ENCODE data around the gene MITF. TPM values are rescaled to one million over a fixed set of nuclear protein-coding genes. Genes with fewer than 3 reads are reported as not detected.

The MITF gene
- total RNA-seq, 1 donor from 2014 or later: 8.7 TPM

DNA sequence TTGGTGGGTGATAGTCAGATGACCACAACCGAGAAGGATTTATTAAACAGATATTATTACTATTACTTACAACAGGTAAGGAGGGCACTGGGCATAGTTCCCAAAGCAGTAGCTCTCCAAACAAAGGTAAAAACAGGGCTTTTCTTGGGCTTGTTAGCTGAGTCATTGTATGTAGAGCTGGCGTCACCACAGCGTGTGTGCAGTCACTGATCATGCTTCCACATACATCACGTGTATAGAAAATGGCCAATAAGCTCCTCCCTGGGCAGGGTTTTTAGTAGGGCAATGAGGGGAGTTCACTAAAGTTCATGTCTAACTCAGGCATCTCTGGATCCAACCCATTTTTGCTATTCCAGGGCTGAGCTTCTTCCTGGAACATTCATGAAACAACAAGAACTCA, 254.5 kb downstream of the MITF start:
- no peak for DNase-seq (ENCODE audit: extremely low spot score, unreplicated experiment)
- peaks cover 18% of the 10 kb centered on the region for H3K4me1 Mint-ChIP-seq (ENCODE audit: unreplicated experiment)
- H3K27ac Mint-ChIP-seq: no peak overlapping the region
- no peak overlapping the region for H3K4me3 Mint-ChIP-seq
- no peaks in the 10 kb centered on the region for H3K27me3 Mint-ChIP-seq
- H3K9me3 Mint-ChIP-seq: no peaks in the 10 kb centered on the region
- TF ChIP-seq, protein P1, sequence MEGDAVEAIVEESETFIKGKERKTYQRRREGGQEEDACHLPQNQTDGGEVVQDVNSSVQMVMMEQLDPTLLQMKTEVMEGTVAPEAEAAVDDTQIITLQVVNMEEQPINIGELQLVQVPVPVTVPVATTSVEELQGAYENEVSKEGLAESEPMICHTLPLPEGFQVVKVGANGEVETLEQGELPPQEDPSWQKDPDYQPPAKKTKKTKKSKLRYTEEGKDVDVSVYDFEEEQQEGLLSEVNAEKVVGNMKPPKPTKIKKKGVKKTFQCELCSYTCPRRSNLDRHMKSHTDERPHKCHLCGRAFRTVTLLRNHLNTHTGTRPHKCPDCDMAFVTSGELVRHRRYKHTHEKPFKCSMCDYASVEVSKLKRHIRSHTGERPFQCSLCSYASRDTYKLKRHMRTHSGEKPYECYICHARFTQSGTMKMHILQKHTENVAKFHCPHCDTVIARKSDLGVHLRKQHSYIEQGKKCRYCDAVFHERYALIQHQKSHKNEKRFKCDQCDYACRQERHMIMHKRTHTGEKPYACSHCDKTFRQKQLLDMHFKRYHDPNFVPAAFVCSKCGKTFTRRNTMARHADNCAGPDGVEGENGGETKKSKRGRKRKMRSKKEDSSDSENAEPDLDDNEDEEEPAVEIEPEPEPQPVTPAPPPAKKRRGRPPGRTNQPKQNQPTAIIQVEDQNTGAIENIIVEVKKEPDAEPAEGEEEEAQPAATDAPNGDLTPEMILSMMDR (conservative IDR thresholded peaks at IDR 0.05): no peak
- no peaks in the 10 kb centered on the region for H3K36me3 Mint-ChIP-seq

DNA sequence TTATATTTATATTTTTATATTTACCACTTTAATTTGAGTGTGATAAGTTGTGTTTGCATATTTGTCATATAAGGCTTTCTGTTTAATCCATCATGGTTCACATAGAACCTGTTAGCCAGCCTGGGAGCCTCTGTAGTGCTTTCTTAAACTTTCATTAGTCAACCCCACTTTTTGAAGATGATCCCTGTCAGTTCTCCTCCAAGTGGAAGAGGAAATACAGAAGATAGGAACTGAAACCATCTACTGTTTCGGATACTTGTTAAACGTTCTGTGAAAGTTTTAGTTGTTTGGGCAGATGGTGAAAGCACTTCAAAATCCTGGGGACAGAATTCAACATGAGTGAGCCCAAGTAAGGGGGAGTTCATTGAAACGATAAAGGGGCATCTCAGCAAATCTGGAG, 255.7 kb downstream of the MITF start:
- H3K9me3 Mint-ChIP-seq: no peaks in the 10 kb centered on the region
- H3K27ac Mint-ChIP-seq: no peak overlapping the region
- no peaks in the 10 kb centered on the region for H3K27me3 Mint-ChIP-seq
- peaks cover 25% of the 10 kb centered on the region for H3K4me1 Mint-ChIP-seq (ENCODE audit: unreplicated experiment)
- TF ChIP-seq, protein P1 (conservative IDR thresholded peaks at IDR 0.05): no peak
- DNase-seq (ENCODE audit: extremely low spot score, unreplicated experiment): no peak
- H3K36me3 Mint-ChIP-seq: no peaks in the 10 kb centered on the region
- H3K4me3 Mint-ChIP-seq: no peak overlapping the region

DNA sequence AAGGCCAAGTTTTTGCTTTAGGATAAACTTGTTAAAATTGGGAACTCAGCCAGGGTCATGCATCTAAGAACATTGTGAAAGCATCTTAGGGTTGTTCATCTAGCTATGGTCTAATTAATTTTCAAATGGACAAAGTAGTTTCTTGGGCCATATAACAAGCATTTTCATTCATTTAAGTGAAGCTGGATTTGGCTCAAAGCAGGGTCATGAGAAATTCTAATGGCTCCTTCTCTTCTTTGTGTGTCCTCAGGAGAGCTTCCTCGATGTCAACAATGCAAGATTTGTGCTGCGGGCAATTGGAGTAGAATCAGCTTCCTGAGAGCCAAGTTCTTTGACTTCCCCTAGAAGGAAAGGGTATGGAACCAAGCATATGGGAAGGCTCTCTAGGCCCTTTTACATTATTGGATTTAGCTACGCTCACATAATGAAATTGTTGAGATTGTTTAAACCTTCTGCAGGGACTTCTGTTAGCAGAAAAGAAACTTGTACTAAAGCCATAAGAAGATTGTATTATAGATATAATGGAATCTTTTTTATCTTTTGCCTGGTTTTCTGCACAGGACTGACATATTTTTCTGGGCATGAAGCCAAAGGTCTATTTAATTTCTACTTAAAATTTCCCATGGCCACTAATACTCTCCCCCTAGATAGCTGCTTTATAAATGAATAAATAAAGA, 258.5 kb downstream of the MITF start:
- H3K4me3 Mint-ChIP-seq: no peak overlapping the region
- no peaks in the 10 kb centered on the region for H3K27me3 Mint-ChIP-seq
- TF ChIP-seq, protein P1 (conservative IDR thresholded peaks at IDR 0.05): no peak
- H3K36me3 Mint-ChIP-seq: no peaks in the 10 kb centered on the region
- H3K4me1 Mint-ChIP-seq (ENCODE audit: unreplicated experiment): peaks cover 36% of the 10 kb centered on the region
- H3K9me3 Mint-ChIP-seq: no peaks in the 10 kb centered on the region
- no peak overlapping the region for H3K27ac Mint-ChIP-seq
- no peak for DNase-seq (ENCODE audit: extremely low spot score, unreplicated experiment)

DNA sequence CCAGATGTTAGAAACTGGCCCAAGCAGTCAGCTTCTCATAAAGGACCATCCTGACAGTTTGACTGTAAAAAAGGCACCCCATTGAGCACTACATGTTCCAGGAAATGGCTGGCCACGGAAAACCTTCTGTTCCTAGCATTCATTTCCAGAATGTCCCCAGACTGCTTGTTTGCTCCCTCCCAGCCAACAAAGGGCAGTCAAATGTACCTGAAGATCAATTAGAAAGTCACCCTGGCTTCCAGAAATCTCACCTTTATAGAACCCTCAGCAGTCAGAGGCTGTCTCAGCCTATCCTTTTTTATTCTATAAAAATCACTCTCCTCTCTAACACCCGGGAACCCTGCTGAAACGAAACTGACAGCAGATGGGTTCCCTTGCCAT, 259.5 kb downstream of the MITF start:
- no peaks in the 10 kb centered on the region for H3K27me3 Mint-ChIP-seq
- H3K4me3 Mint-ChIP-seq: no peak overlapping the region
- TF ChIP-seq, protein P1 (conservative IDR thresholded peaks at IDR 0.05): no peak
- H3K4me1 Mint-ChIP-seq (ENCODE audit: unreplicated experiment): peaks cover 36% of the 10 kb centered on the region
- DNase-seq (ENCODE audit: extremely low spot score, unreplicated experiment): no peak
- H3K36me3 Mint-ChIP-seq: no peaks in the 10 kb centered on the region
- H3K27ac Mint-ChIP-seq: no peak overlapping the region
- no peaks in the 10 kb centered on the region for H3K9me3 Mint-ChIP-seq

DNA sequence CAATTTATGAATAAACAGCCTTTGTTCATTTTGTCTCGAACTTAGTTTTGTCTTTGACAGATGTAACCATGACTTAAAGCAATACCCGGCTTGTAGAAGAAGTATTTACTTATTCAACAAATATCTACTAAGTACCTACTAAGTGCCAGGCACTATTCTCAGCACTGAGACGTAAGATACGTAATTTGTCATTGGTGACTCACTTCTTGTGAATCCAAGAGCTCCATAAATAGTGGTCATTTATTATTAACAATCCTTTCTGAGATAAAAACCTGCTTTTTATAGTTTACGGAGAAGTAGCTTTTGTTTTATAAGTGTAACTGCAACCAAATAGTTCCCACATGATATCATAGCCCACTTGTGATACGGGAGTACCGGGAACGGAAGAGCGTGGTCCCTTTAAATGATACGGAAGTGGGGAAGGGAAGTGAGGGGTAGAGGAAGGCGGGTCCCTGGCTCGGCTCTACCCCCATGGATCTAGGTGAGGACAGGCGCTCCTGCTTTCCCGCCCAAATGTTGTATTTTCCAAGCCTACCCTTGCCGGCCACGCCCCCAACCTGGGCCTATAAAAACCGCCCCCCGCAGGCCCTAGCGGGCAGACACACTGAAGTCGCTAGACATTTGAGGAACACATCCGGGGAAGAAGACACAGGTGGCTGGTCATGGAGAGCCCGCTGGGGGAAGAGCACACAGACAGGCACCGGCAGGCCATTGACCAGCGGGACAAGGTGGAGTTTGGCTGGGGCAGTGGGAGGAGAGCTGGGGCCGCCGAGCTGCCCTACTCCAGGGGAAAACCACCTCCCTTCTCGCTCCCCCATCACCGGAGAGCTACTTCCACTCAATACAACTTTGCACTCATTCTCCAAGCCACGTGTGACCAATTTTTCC, 260.1 kb downstream of the MITF start, which contains the start of gene SAMMSON:
Gene SAMMSON (plus strand): TSS at position 594 of the 888 bp plus-strand sequence.
- no peaks in the 10 kb centered on the region for H3K27me3 Mint-ChIP-seq
- H3K36me3 Mint-ChIP-seq: no peaks in the 10 kb centered on the region
- TF ChIP-seq, protein P1 (conservative IDR thresholded peaks at IDR 0.05): no peak
- no peaks in the 10 kb centered on the region for H3K9me3 Mint-ChIP-seq
- peaks cover 36% of the 10 kb centered on the region for H3K4me1 Mint-ChIP-seq (ENCODE audit: unreplicated experiment)
- no peak within 1 kb of the TSS for H3K27ac Mint-ChIP-seq
- DNase-seq (ENCODE audit: extremely low spot score, unreplicated experiment): no peak
- no peak within 1 kb of the TSS for H3K4me3 Mint-ChIP-seq
